Astrocyte (in vitro differentiated cells and primary cell): ENCODE measurements around the gene SLC19A1. TPM values are rescaled to one million over a fixed set of nuclear protein-coding genes. Genes with fewer than 3 reads are reported as not detected.
A peak's percentile ranks its signal among the peaks of the same experiment; 100 is the strongest.

Source experiments
- DNase-seq: peaks from one replicate; pipeline ENCODE4 v3.0.0-alpha.2; 2010; ENCODE audit warnings: low read depth
- FAIRE-seq: peaks from 2 replicates; lab custom pipeline; 2011; peaks lifted over from hg19 to GRCh38; lab: Jason Lieb, UNC
- H2AFZ ChIP-seq: 2 replicates; pipeline ENCODE4 v1.6.0; 2012; ENCODE audit warnings: low read depth, low read length, inconsistent platforms
- H3K27ac ChIP-seq: 2 replicates; pipeline ENCODE4 v1.5.1; 2011; ENCODE audit warnings: low read depth, low read length, inconsistent platforms
- H3K27me3 ChIP-seq: 2 replicates; pipeline ENCODE4 v1.6.0; 2011; ENCODE audit warnings: low read length, inconsistent platforms; ENCODE audit not compliant: insufficient read depth
- H3K36me3 ChIP-seq: 2 replicates; pipeline ENCODE4 v1.5.1; 2011; ENCODE audit warnings: low read length, inconsistent platforms; ENCODE audit not compliant: insufficient read depth
- H3K4me1 ChIP-seq: 2 replicates; pipeline ENCODE4 v1.5.1; 2011; ENCODE audit warnings: low read length, inconsistent platforms; ENCODE audit not compliant: insufficient read depth
- H3K4me2 ChIP-seq: 2 replicates; pipeline ENCODE4 v1.6.0; 2012; ENCODE audit warnings: low read length, inconsistent platforms
- H3K4me3 ChIP-seq: 2 replicates; pipeline ENCODE4 v1.5.1; 2011; ENCODE audit warnings: low read depth, mild to moderate bottlenecking, low read length, inconsistent platforms; ENCODE audit not compliant: insufficient read depth
- H3K79me2 ChIP-seq: 2 replicates; pipeline ENCODE4 v1.6.0; 2012; ENCODE audit warnings: mild to moderate bottlenecking, low read length, inconsistent platforms; ENCODE audit not compliant: insufficient read depth
- H3K9ac ChIP-seq: 2 replicates; pipeline ENCODE4 v1.6.0; 2012; ENCODE audit warnings: mild to moderate bottlenecking, low read length, inconsistent platforms
- H3K9me3 ChIP-seq: 2 replicates; pipeline ENCODE4 v1.5.1; 2012; ENCODE audit warnings: low read depth, mild to moderate bottlenecking, low read length, inconsistent platforms; ENCODE audit not compliant: insufficient read depth
- H4K20me1 ChIP-seq: 2 replicates; pipeline ENCODE4 v1.6.0; 2012; ENCODE audit warnings: low read length, inconsistent platforms; ENCODE audit not compliant: insufficient read depth
- H3K27ac Mint-ChIP-seq: one replicate; pipeline ENCODE4 v1.8.0; 2021; ENCODE audit warnings: mild to moderate bottlenecking, mixed read lengths; ENCODE audit not compliant: unreplicated experiment
- H3K27me3 Mint-ChIP-seq: one replicate; pipeline ENCODE4 v1.8.0; 2021; ENCODE audit warnings: low read depth, mixed read lengths; ENCODE audit not compliant: unreplicated experiment
- H3K36me3 Mint-ChIP-seq: one replicate; pipeline ENCODE4 v1.8.0; 2021; ENCODE audit warnings: low read depth, mixed read lengths; ENCODE audit not compliant: unreplicated experiment
- H3K4me1 Mint-ChIP-seq: one replicate; pipeline ENCODE4 v1.8.0; 2021; ENCODE audit warnings: low read depth, mixed read lengths; ENCODE audit not compliant: unreplicated experiment
- H3K4me3 Mint-ChIP-seq: one replicate; pipeline ENCODE4 v1.8.0; 2021; ENCODE audit warnings: mild to moderate bottlenecking, moderate library complexity, mixed read lengths; ENCODE audit not compliant: unreplicated experiment
- H3K9me3 Mint-ChIP-seq: one replicate; pipeline ENCODE4 v1.8.0; 2021; ENCODE audit warnings: mild to moderate bottlenecking, mixed read lengths; ENCODE audit not compliant: unreplicated experiment
- EZH2 ChIP-seq: IDR thresholded peaks from 2 replicates; pipeline ENCODE4 v1.6.1; 2012; ENCODE audit warnings: mild to moderate bottlenecking, low read length, inconsistent platforms; ENCODE audit not compliant: insufficient read depth
- total RNA-seq: library from RNA; stranded (reverse); gene quantifications from 2 replicates; pipeline ENCODE4 v1.2.1, GENCODE V29; 2021
- TF ChIP-seq, protein P1 (sequence below): IDR thresholded peaks from 2 replicates; pipeline ENCODE4 v1.5.1; 2011; ENCODE audit warnings: low read depth, mild to moderate bottlenecking, inconsistent platforms, low read length, moderate library complexity; ENCODE audit not compliant: insufficient read depth

Gene SLC19A1
- total RNA-seq, 1 donor from 2014 or later, result 11.7 TPM

DNA sequence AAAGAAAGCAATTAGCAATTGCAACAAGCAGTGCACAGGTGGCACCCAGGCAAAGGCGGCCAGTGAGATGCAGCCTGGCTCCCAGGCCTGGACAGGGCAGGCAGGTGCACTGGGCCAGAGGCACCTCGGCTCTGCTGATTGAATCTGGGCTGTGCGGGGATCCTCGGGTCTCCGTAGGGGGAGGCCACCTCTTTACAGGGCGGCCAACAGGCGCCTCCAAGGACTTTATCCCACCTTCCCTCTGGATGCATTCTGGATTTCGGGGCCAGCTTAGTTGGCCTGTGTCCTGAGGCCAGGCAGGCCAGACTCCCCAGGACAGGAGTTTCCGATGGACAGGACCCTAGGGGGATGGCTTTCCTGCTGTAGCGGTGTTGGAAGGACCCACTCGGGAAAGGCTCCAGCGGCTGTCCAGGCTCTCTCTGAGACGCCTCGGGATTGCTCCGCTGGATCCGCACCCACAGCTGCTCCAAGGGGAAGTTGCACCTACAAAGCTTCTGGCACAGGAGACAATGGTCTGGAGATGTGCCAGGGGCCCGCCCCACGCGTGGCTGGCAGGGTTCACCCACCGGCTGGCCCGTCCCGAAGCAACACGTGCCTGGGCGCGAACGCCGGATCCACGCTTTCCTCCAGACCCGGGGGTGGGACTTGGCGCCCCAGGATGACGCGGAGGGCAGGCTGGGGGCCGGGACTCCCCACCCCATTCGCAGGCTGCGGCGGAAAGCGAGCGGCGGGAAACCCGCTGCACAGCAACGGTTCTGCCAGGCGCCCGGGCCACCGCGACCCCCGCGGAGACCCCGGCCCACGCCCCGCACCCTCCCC is 810 bp downstream of the SLC19A1 start:
- peaks cover 8% of the 10 kb centered on the region for H3K4me1 ChIP-seq
- peaks cover 15% of the 10 kb centered on the region for H4K20me1 ChIP-seq
- H3K36me3 ChIP-seq, result no peaks in the 10 kb centered on the region
- H3K27ac ChIP-seq, result no peak overlapping the region
- FAIRE-seq, result no peak
- H3K27me3 Mint-ChIP-seq, result peaks cover 8% of the 10 kb centered on the region
- H3K4me3 Mint-ChIP-seq, result peak overlapping the region; percentile 84
- H3K36me3 Mint-ChIP-seq, result no peaks in the 10 kb centered on the region
- no peaks in the 10 kb centered on the region for H3K9me3 ChIP-seq
- H3K9ac ChIP-seq, result peak overlapping the region; percentile 67
- DNase-seq, result peak; percentile 21
- H3K9me3 Mint-ChIP-seq, result no peaks in the 10 kb centered on the region
- H3K27ac Mint-ChIP-seq, result no peak overlapping the region
- H2AFZ ChIP-seq, result peak overlapping the region; percentile 73
- peak overlapping the region; percentile 59 for H3K4me3 ChIP-seq
- no peaks in the 10 kb centered on the region for H3K27me3 ChIP-seq
- H3K4me1 Mint-ChIP-seq, result no peaks in the 10 kb centered on the region
- peaks cover 31% of the 10 kb centered on the region for H3K79me2 ChIP-seq
- H3K4me2 ChIP-seq, result peak overlapping the region; percentile 91
- no peak for TF ChIP-seq EZH2
- TF ChIP-seq, protein P1, sequence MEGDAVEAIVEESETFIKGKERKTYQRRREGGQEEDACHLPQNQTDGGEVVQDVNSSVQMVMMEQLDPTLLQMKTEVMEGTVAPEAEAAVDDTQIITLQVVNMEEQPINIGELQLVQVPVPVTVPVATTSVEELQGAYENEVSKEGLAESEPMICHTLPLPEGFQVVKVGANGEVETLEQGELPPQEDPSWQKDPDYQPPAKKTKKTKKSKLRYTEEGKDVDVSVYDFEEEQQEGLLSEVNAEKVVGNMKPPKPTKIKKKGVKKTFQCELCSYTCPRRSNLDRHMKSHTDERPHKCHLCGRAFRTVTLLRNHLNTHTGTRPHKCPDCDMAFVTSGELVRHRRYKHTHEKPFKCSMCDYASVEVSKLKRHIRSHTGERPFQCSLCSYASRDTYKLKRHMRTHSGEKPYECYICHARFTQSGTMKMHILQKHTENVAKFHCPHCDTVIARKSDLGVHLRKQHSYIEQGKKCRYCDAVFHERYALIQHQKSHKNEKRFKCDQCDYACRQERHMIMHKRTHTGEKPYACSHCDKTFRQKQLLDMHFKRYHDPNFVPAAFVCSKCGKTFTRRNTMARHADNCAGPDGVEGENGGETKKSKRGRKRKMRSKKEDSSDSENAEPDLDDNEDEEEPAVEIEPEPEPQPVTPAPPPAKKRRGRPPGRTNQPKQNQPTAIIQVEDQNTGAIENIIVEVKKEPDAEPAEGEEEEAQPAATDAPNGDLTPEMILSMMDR, result no peak

DNA sequence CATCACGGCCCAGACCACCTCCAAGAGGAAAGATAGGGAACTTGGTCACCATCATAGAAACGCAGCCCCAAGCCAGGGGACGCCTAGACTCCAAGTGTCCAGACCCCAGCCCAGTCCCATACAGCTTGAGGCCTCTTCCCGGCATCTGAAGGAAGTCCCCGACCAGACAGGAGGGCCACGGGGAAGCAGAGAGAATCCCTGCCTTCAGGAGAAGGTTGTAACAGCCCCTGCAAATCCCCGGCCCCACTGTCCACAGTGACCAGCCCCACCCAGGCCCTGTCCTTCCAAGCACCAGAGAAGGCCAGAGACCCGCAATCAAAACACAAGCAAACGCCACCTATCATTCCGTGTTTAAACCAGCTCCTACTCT is 1.7 kb downstream of the SLC19A1 start:
- peaks cover 15% of the 10 kb centered on the region for H4K20me1 ChIP-seq
- no peaks in the 10 kb centered on the region for H3K36me3 ChIP-seq
- peaks cover 31% of the 10 kb centered on the region for H3K79me2 ChIP-seq
- H3K27ac ChIP-seq, result no peak overlapping the region
- Mint-ChIP-seq H3K27me3 (peaks cover 3% of the 10 kb centered on the region), H3K9me3 (no peaks in the 10 kb centered on the region), H3K4me1 (no peaks in the 10 kb centered on the region), H3K27ac (no peak overlapping the region), H3K4me3 (peak overlapping the region; percentile 84), H3K36me3 (no peaks in the 10 kb centered on the region)
- DNase-seq, result no peak
- H3K9ac ChIP-seq, result no peak overlapping the region
- peaks cover 8% of the 10 kb centered on the region for H3K4me1 ChIP-seq
- H3K9me3 ChIP-seq, result no peaks in the 10 kb centered on the region
- peak overlapping the region; percentile 91 for H3K4me2 ChIP-seq
- TF ChIP-seq EZH2, result no peak
- TF ChIP-seq, protein P1, result no peak
- H2AFZ ChIP-seq, result no peak overlapping the region
- no peaks in the 10 kb centered on the region for H3K27me3 ChIP-seq
- no peak for FAIRE-seq
- H3K4me3 ChIP-seq, result no peak overlapping the region
